H9 (cell line): ENCODE data around the gene GSG1L. TPM values are rescaled to one million over a fixed set of nuclear protein-coding genes. Genes with fewer than 3 reads are reported as not detected.
A peak's percentile ranks its signal among the peaks of the same experiment; 100 is the strongest.

Experiments
- DNase-seq: peaks from one replicate; pipeline ENCODE4 v3.0.0-alpha.2; 2017
- H2AFZ ChIP-seq: one replicate; pipeline ENCODE4 v1.6.1; 2013; ENCODE audit warnings: mild to moderate bottlenecking, low read length, control low read depth, moderate library complexity
- H2AK5ac ChIP-seq: 2 replicates; pipeline ENCODE4 v1.6.1; 2013; ENCODE audit warnings: low read length, control low read depth, mixed read lengths; ENCODE audit not compliant: insufficient read length
- H2BK120ac ChIP-seq: one replicate; pipeline ENCODE4 v1.6.1; 2013; ENCODE audit warnings: low read depth, mild to moderate bottlenecking, low read length, control low read depth, inconsistent platforms; ENCODE audit not compliant: poor library complexity, severe bottlenecking
- H2BK12ac ChIP-seq: 2 replicates; pipeline ENCODE4 v1.6.1; 2013; ENCODE audit warnings: low read length, control low read depth, mixed read lengths, low read depth; ENCODE audit not compliant: insufficient read length
- H2BK15ac ChIP-seq: 2 replicates; pipeline ENCODE4 v1.6.1; 2013; ENCODE audit warnings: low read depth, low read length, control low read depth
- H2BK20ac ChIP-seq: one replicate; pipeline ENCODE4 v1.6.1; 2013; ENCODE audit warnings: low read depth, mild to moderate bottlenecking, low read length, control low read depth, inconsistent platforms; ENCODE audit not compliant: poor library complexity, severe bottlenecking
- H2BK5ac ChIP-seq: 2 replicates; pipeline ENCODE4 v1.6.1; 2013; ENCODE audit warnings: low read length, control low read depth, mixed read lengths; ENCODE audit not compliant: insufficient read length
- H3K14ac ChIP-seq: 2 replicates; pipeline ENCODE4 v1.6.1; 2013; ENCODE audit warnings: low read length, control low read depth; ENCODE audit not compliant: insufficient read depth
- H3K18ac ChIP-seq: 2 replicates; pipeline ENCODE4 v1.6.1; 2013; ENCODE audit warnings: low read depth, mild to moderate bottlenecking, mixed read lengths, low read length, control low read depth; ENCODE audit not compliant: insufficient read length
- H3K23ac ChIP-seq: 2 replicates; pipeline ENCODE4 v1.6.1; 2013; ENCODE audit warnings: low read length, control low read depth, mixed read lengths, low read depth; ENCODE audit not compliant: insufficient read length
- H3K23me2 ChIP-seq: 2 replicates; pipeline ENCODE4 v1.6.1; 2013; ENCODE audit warnings: low read depth, mild to moderate bottlenecking, mixed read lengths, low read length, control low read depth; ENCODE audit not compliant: insufficient read length, poor library complexity, severe bottlenecking
- H3K27ac ChIP-seq: 2 replicates; pipeline ENCODE4 v1.5.1; 2013; ENCODE audit warnings: low read length, control low read depth, mixed read lengths, low read depth; ENCODE audit not compliant: insufficient read length
- H3K27me3 ChIP-seq: 2 replicates; pipeline ENCODE4 v1.6.1; 2013; ENCODE audit warnings: low read length, control low read depth, inconsistent platforms; ENCODE audit not compliant: insufficient read depth
- H3K4ac ChIP-seq: 2 replicates; pipeline ENCODE4 v1.6.1; 2013; ENCODE audit warnings: low read depth, mild to moderate bottlenecking, control low read depth, inconsistent platforms, low read length, moderate library complexity
- H3K4me1 ChIP-seq: 2 replicates; pipeline ENCODE4 v1.6.1; 2013; ENCODE audit warnings: low read length, control low read depth, inconsistent platforms; ENCODE audit not compliant: insufficient read depth
- H3K4me2 ChIP-seq: 2 replicates; pipeline ENCODE4 v1.6.1; 2013; ENCODE audit warnings: low read length, control low read depth, mixed read lengths; ENCODE audit not compliant: insufficient read length, insufficient read depth
- H3K56ac ChIP-seq: 2 replicates; pipeline ENCODE4 v1.6.1; 2013; ENCODE audit warnings: low read depth, mild to moderate bottlenecking, mixed read lengths, low read length, control low read depth; ENCODE audit not compliant: insufficient read length
- H3K79me1 ChIP-seq: 2 replicates; pipeline ENCODE4 v1.6.1; 2013; ENCODE audit warnings: low read depth, mild to moderate bottlenecking, moderate library complexity, low read length, control low read depth, inconsistent platforms; ENCODE audit not compliant: insufficient read depth, poor library complexity, severe bottlenecking
- H3K79me2 ChIP-seq: 2 replicates; pipeline ENCODE4 v1.6.1; 2013; ENCODE audit warnings: low read length, control low read depth, inconsistent platforms; ENCODE audit not compliant: insufficient read depth
- H3K9ac ChIP-seq: 2 replicates; pipeline ENCODE4 v1.6.1; 2013; ENCODE audit warnings: low read length, control low read depth, mixed read lengths; ENCODE audit not compliant: insufficient read length; ENCODE audit errors: extremely low read depth
- H3K9me3 ChIP-seq: one replicate; pipeline ENCODE4 v1.6.1; 2013; ENCODE audit warnings: low read depth, low read length, inconsistent platforms; ENCODE audit not compliant: control insufficient read depth
- H3T11ph ChIP-seq: one replicate; pipeline ENCODE4 v1.6.1; 2013; ENCODE audit warnings: mild to moderate bottlenecking, low read length, control low read depth, inconsistent platforms
- H4K20me1 ChIP-seq: one replicate; pipeline ENCODE4 v1.6.1; 2013; ENCODE audit not compliant: control insufficient read depth, insufficient read length, insufficient read depth
- H4K5ac ChIP-seq: 2 replicates; pipeline ENCODE4 v1.6.1; 2013; ENCODE audit warnings: low read depth, mild to moderate bottlenecking, mixed read lengths, low read length, control low read depth; ENCODE audit not compliant: insufficient read length
- H4K8ac ChIP-seq: replicated peaks from 2 replicates; pipeline ENCODE4 v1.6.1; 2013; ENCODE audit warnings: low read length, control low read depth, mixed read lengths, low read depth; ENCODE audit not compliant: insufficient read length
- H4K91ac ChIP-seq: 2 replicates; pipeline ENCODE4 v1.6.1; 2013; ENCODE audit warnings: low read depth, mild to moderate bottlenecking, moderate library complexity, mixed read lengths, low read length, control low read depth; ENCODE audit not compliant: insufficient read length
- H3K27ac Mint-ChIP-seq, 3 experiments: 2 replicates in 2 of 3; 3 replicates in 1 of 3; pipeline ENCODE4 v1.8.0; 2020 to 2021; ENCODE audit warnings: mixed read lengths in 3 of 3, mild to moderate bottlenecking in 1 of 3, moderate library complexity in 1 of 3
- H3K27me3 Mint-ChIP-seq: 2 replicates; pipeline ENCODE4 v1.8.0; 2021; ENCODE audit warnings: low read depth, mild to moderate bottlenecking, moderate library complexity, mixed read lengths
- H3K36me3 Mint-ChIP-seq, 3 experiments: 2 replicates in 2 of 3; 3 replicates in 1 of 3; pipeline ENCODE4 v1.8.0; 2020 to 2021; ENCODE audit warnings: low read depth in 3 of 3, mixed read lengths in 3 of 3; ENCODE audit not compliant: insufficient read depth in 1 of 3
- H3K4me1 Mint-ChIP-seq, 2 experiments: 2 replicates each; pipeline ENCODE4 v1.8.0; 2020; ENCODE audit warnings: mixed read lengths in 2 of 2
- H3K4me3 Mint-ChIP-seq, 2 experiments: 2 replicates in 1 of 2; 3 replicates in 1 of 2; pipeline ENCODE4 v1.8.0; 2020 to 2021; ENCODE audit warnings: mild to moderate bottlenecking in 2 of 2, mixed read lengths in 2 of 2, moderate library complexity in 1 of 2
- H3K9me3 Mint-ChIP-seq, 2 experiments: 2 replicates in 1 of 2; 3 replicates in 1 of 2; pipeline ENCODE4 v1.8.0; 2020; ENCODE audit warnings: mild to moderate bottlenecking in 2 of 2, mixed read lengths in 2 of 2, moderate library complexity in 1 of 2
- CTCF ChIP-seq: fragments of 200-600 bp; sonication (generic); conservative IDR thresholded peaks from 3 replicates; pipeline ENCODE4 v1.8.0; 2021; ENCODE audit warnings: antibody characterized with exemption, mild to moderate bottlenecking
- WGBS: extraction: QIAGEN DNeasy Blood & Tissue Kit; methylation state at CpG from one replicate; pipeline ENCODE4 v1.1.7; 2013; ENCODE audit warnings: missing lambda C conversion rate, low lambda C conversion rate, mixed read lengths; ENCODE audit not compliant: insufficient read length; ENCODE audit errors: extremely low coverage; 5-methylcytosine and 5-hydroxymethylcytosine counted together
- total RNA-seq: library from RNA; stranded (reverse); gene quantifications from 2 replicates; pipeline ENCODE4 v1.2.1, GENCODE V29; 2021

Gene GSG1L
- total RNA-seq, 1 experiment from 2014 or later, result 0.35 TPM

GRCh38 chr16:27974896-27975540, 88.5 kb downstream of the GSG1L start:
- Histone ChIP-seq H2AK5ac (no peak overlapping the region), H3K27me3 (no peaks in the 10 kb centered on the region), H4K91ac (no peak overlapping the region), H3K14ac (no peak overlapping the region), H4K5ac (no peak overlapping the region), H3K79me1 (no peaks in the 10 kb centered on the region), H2BK20ac (no peak overlapping the region), H3K27ac (no peak overlapping the region), H2BK15ac (no peak overlapping the region), H2AFZ (no peak overlapping the region), H2BK5ac (no peak overlapping the region), H3T11ph (no peak overlapping the region), H3K4me2 (no peak overlapping the region), H3K79me2 (no peaks in the 10 kb centered on the region), H3K23ac (no peak overlapping the region), H2BK12ac (no peak overlapping the region), H3K4ac (no peak overlapping the region), H4K8ac (no peak overlapping the region), H2BK120ac (no peak overlapping the region), H4K20me1 (no peaks in the 10 kb centered on the region), H3K56ac (no peak overlapping the region), H3K9ac (no peak overlapping the region), H3K4me1 (no peaks in the 10 kb centered on the region), H3K23me2 (no peaks in the 10 kb centered on the region), H3K18ac (no peak overlapping the region), H3K9me3 (no peaks in the 10 kb centered on the region)
- no CpG with 5 or more reads among the region's 11 CpGs for WGBS
- Mint-ChIP-seq H3K4me1 (0 out of 4 replicates have a peak, but pooled peaks cover 0 to 3% of the 10 kb centered on the region in 2 experiments), H3K27ac (peak overlapping the region in 1 of 3 experiments; percentile 39; a peak in 1 of 7 replicates), H3K36me3 (no peaks in the 10 kb centered on the region), H3K27me3 (peaks cover 41% of the 10 kb centered on the region), H3K9me3 (no peaks in the 10 kb centered on the region), H3K4me3 (no peak overlapping the region)
- no peak for TF ChIP-seq CTCF
- DNase-seq, result no peak
